CD4-positive, alpha-beta T cell treated with Interferon alpha-2 for 1 hour (primary cell): ENCODE data around the gene DND1.
"Not testable (repeated sequence)": the region's sequence is repeated elsewhere in the genome, so short reads cannot be mapped to it uniquely, and the experiment has no call there.

ENCODE experiments used
- DNase-seq, 2 donors: peaks; one replicate each; pipeline ENCODE4 v3.0.0-alpha.2; 2020 to 2022

The DND1 gene

DNA sequence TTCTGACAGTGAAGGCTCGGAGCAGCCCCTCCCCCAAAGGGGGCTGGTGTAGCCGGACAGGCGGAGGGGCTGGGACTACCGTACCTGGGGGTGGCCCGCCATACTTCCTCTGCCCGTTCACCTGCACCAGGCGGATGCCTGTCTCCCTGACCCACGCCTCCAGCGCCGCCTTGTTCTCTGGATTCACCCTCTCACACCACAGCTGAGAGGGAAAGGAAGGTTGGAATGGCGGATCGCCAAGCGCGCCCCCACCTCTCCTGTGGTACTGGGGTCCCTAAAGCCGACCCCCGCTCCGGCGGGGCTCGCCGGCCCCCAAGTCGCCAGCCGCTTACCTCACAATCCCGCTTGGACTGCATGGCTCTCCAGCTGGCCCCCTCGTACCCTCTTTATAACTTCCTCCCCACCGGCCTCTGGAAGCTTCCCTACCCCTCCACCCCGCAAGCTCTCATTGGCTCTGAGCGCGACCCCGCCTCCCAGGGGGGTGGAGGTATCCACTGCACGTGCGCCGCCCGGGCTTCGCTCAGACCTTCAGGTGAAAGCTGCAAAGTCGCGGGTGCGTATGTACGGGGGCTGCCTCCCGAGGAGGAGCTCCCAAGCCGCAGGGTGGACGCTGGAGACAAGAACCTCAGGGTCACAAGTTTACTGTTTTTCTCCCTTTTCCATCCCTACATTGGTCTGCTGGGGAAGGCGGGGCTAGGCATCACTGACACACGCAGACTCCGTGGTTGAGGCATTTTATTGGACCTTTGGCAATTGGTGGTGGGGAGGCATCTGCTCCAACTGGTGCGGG is at the start of gene DND1:
DND1 (minus strand) TSS at position 390 of the 790 bp plus-strand sequence; CDS start at position 356, 34 bp downstream.
- DNase-seq = no peak

DNA sequence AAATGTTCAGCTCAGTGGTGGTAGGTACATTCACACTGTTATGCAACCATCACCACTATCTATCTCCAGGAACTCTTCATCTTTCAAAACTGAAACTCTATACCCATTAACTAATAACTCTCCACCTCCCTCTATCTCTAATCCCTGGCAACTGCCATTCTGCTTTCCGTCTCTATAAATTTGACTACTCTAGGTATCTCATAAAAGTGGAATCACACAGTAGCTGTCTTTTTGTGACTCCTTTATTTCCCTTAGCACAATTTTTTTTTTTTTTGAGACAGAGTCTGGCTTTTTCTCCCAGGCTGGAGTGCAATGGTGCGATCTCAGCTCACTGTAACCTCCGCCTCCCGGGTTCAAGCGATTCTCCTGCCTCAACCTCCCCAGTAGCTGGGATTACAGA is 48.0 kb upstream of the DND1 start:
- not testable (repeated sequence) for DNase-seq

DNA sequence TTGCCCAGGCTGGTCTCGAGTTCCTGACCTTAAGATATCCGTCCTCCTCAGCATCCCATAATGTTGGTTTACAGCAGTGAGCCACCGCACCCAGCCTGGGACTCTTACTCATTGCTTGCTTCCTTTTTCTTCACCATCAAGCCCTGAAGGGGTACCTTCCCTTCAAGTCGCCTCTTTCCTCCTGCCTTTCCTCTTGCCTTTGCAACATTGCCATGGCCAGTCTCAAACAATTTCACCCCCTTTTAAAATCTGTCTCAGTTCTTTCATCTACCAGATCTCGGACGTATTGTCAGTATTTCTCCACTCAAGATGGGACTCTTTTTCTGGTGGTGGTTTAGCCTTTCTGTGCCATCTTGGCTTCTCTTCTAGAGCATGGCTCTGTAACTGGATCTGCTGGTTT is 47.4 kb upstream of the DND1 start:
- not testable (repeated sequence) for DNase-seq

- no peak for DNase-seq
Measured at GRCh38 chr5:140718266-140718592, 44.9 kb upstream of the DND1 start.

DNA sequence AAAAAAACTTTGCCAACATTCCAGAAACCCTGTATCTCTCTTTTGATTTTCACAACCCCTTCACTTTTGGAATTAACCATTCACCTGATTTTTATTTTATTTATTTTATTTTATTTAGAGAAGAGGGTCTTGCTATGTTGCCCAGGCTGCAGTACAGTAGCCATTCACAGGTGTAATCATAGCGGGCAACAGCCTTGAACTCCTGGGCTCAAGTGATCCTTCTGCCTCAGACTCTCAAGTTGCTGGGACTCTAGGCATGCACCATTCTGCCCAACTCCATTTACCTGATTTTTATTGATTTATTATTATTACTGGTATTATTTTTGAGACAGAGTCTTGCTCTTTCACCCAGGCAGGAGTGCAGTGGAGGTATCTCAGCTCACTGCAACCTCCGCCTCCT is 42.9 kb upstream of the DND1 start:
- not testable (repeated sequence) for DNase-seq

DNA sequence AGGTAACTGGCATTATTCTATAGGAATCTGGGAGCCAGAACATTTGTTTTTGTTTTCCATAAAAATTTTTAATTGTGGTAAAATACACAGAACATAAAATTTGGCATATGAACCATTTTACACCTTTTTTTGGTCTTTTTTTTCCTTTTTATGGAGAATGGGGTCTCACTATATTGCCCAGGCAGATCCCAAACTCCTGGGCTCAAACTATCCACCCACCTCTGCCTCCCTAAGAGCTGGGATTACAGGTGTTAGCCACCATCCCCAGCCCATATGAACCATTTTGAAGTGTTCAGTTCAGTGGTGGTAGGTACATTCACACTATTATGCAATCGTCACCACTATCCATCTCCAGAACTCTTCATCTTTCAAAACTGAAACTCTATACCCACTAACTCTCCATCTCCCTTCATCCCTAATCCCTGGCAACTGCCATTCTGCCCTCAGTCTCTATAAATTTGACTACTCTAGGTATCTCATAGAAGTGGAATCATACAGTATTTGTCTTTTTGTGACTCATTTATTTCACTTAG is 40.3 kb upstream of the DND1 start:
- no peak for DNase-seq

GRCh38 chr5:140711794-140712193 is 38.4 kb upstream of the DND1 start:
- no peak for DNase-seq

DNA sequence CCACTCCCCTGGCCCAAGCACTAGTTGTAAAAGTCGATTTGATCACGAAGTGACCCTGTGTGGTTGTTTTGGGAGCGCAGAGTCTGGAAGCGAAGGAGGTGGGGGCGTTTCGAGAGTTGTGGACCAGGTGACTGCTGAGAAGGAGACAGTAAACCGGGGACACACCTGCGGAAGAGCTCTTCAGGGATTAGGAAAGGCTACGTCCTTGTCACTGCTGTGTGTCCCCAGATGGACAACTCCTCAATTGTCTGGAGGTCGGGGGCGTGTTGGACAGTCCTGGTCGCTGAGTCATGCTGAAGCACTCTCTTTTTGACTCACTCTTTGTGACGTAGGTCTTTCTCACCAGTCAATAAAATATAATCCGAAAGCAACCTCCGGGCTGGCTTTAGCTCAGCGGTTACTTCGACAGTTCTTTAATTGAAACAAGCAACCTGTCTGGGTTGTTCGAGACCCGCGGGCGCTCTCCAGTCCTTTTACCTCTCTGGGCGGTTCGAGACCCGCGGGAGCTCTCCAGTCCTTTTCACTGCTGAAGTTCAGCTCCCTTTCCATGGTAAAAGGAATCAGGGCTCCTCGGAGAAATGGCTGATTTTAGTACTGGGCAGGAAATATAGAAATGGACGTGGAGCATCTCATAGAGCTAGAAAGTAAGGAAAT is 37.6 kb upstream of the DND1 start:
- peak; percentile 87 to 96 for DNase-seq

GRCh38 chr5:140708787-140709186 is 35.4 kb upstream of the DND1 start:
- DNase-seq = not testable (repeated sequence)

DNA sequence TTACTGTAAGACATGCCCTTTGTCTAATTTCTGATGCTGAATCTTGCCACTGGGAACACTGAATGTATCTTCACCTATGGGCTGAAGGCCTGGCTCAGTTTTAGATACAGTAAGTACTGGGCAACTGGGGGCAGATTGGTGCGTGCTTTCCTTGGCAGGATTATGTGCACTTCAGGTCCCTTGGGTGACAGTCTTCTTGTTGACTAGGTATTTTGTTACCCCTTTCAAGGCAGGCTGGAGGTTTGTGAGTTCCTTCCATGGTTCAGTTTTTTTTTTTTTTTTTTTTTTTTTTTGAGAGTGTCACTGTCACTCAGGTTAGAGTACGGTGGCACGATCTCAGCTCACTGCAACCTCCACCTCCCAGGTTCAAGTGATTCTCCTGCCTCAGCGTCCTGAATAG is 34.4 kb upstream of the DND1 start:
- DNase-seq = no peak

- DNase-seq = peak; percentile 96 to 97
Measured at GRCh38 chr5:140700177-140701144, 27.1 kb upstream of the DND1 start, which contains the start of gene ZMAT2. TSS of gene ZMAT2 (plus strand) at chr5:140700447. CDS start at chr5:140700461, 14 bp downstream.

DNA sequence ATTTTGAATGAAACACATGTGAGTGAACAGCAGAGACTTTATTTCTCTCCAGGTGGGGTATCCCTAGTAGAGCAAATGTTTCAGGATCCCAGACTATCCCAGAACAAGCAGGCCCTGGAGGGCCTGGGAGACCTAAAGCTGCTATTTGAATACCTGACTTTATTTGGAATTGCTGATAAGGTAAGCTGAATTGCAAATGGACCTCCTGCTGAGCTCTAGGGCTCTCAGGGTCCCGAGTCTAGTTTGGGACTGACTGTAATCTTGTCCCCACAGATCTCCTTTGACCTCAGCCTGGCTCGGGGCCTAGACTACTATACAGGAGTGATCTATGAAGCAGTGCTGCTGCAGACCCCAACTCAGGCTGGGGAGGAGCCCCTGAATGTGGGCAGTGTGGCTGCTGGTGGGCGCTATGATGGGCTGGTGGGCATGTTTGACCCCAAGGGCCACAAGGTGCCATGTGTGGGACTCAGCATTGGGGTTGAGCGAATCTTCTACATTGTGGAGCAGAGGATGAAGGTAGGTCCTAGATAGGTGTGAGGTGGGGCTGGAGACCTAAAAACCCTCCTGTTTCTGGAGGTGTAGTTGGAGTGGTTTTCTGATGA is 23.6 kb upstream of the DND1 start:
- no peak for DNase-seq

GRCh38 chr5:140694276-140694675 is 20.9 kb upstream of the DND1 start:
- no peak for DNase-seq

GRCh38 chr5:140690941-140691924 is 17.9 kb upstream of the DND1 start, which contains the start of the genes HARS1 and HARS2:
TSS of gene HARS1 (minus strand) at chr5:140691370. CDS start at chr5:140691304, 66 bp downstream.
TSS of gene HARS2 (plus strand) at chr5:140691455. CDS start at chr5:140691649, 194 bp downstream.
- peak; percentile 83 to 89 for DNase-seq

- DNase-seq = no peak
Measured at GRCh38 chr5:140690376-140690932, 17.1 kb upstream of the DND1 start.

DNA sequence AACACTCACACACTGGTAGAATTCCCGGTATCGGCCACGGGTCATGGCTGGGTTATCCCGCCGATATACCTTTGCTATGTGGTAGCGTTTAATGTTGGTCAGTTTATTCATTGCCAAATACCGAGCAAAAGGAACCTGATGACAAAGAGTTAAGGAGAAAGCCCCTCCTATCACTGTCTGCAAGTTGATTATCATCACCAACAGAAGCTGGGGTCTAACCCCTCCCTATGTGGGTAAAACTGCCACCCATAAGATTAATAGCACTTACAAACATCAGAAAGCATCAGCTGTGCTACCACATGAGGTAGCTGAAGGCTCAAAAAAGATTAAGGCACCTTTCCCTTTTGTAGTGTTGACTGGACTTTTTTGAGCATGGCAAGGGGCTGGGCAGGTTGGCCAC is 5.6 kb upstream of the DND1 start:
- DNase-seq = no peak

DNA sequence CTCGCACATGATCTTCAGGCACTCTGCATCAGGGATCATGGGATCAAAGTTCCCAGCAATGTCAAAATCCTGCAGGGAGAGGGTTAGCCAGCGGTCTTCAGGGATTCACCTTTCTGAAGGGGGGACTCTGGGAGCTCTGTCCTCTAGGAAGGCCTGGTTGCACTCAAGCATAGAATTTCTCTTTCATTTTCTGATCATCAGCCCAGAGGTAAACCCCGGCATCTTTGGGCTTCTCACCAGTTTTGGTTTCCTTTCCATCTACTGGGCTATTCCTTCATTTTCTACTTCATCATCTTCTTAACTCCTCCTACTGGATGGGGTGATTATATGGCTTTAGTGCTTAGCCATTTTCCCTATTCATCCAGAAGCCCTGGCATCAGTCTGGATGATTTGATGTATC is 4.6 kb upstream of the DND1 start:
- DNase-seq = no peak

DNA sequence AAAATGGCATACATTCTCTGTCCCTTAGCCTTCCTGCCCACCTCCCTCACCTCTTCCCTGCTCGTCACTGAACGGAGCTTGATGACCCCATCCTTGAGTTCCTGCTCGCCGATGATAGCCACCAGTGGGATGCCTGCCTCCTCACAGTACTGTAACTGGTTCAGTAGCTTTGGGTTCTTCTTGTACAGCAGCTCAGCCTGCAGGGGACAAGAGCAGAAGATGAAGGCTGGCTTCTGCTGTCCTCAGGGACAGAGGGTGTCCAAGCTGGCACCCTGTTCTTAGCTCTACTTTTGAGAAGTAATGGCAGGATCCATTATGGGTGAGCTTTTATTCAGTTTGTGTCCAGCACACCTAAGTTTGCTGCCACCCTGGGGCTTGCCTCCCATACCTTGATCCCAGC is 1.3 kb upstream of the DND1 start:
- DNase-seq = no peak

GRCh38 chr5:140674211-140674610 is 835 bp upstream of the DND1 start:
- no peak for DNase-seq

DNA sequence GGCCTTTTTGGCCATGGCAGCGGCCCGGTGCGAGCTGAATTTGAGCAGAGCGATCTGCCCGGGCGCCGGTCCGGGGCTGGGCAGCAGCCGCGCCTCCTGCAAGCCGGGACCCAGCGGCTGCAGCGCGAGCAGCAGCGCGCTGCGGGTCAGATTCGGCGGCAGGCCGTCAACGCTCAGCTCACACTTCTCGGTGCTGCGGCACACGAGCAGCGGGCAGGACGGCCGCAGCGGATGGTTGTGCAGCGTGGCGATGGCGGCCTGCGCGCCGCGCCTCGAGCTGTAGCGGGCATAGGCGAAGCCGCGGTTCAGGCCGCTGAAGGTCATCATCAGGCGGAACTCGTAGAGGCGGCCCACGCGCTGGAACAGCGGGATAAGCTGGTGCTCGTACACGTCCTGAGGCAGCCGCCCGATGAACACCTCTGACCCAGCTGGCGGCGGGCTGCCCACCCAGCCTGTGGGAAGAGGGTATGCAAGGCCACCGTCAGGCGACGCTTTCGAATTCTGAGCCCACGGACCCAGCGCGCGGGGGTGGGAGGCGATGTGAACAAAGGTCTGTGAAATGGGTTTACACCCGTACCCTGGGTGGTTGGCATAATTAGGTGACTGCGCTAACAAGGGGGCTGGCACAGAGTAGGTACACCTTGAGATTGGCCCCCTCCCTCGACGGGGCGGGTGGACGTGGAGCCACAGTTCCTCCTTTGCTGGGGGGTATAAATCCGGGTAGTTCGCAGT is 755 bp downstream of the DND1 start:
- peak; percentile 6 to 17 for DNase-seq
